Measurements from ENCODE around the gene HS6ST2.
A peak's percentile ranks its signal among the peaks of the same experiment; 100 is the strongest.

DNA sequence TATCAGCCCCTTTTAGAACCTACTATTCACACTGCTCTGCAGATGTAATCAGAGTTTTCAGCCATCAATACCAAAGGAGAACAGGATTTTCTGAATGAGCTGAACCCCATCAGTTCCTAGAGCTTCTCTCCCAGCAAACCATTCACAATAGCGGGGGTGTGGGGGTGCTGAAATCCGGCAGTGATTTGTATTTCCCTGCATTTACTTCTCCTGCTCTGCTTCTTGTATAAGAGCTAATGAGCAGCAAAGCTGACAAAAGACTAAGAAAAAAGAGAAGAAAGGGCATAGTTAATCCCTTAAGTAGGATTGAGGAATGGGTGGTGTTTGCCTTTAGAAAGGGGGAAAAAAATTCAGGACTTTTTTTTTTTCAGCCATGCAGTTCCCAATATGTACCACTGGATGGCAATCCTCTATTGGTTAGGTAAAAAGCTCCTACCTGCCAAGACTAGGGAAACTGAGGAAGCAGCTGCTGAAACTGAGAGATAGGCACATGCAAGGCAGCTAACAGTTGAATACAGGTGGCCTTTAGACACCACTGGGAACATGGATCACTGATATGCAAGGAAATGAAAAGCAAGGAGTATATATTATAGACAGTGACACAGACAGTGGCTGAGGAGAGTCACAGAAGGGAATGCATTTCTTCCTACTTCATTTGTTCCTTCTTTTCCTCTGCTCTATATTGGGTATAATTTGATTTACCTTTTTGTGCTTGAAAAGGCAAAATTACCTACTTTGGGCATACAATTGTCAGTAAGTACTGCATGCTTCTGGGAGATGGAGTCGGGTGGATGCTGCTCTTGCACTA is 217.9 kb downstream of the HS6ST2 start:
- TF ChIP-seq ZNF274 (IDR thresholded peaks at IDR 0.05; ENCODE audit: insufficient read depth, insufficient read length) = no peak
- TF ChIP-seq, protein P1, sequence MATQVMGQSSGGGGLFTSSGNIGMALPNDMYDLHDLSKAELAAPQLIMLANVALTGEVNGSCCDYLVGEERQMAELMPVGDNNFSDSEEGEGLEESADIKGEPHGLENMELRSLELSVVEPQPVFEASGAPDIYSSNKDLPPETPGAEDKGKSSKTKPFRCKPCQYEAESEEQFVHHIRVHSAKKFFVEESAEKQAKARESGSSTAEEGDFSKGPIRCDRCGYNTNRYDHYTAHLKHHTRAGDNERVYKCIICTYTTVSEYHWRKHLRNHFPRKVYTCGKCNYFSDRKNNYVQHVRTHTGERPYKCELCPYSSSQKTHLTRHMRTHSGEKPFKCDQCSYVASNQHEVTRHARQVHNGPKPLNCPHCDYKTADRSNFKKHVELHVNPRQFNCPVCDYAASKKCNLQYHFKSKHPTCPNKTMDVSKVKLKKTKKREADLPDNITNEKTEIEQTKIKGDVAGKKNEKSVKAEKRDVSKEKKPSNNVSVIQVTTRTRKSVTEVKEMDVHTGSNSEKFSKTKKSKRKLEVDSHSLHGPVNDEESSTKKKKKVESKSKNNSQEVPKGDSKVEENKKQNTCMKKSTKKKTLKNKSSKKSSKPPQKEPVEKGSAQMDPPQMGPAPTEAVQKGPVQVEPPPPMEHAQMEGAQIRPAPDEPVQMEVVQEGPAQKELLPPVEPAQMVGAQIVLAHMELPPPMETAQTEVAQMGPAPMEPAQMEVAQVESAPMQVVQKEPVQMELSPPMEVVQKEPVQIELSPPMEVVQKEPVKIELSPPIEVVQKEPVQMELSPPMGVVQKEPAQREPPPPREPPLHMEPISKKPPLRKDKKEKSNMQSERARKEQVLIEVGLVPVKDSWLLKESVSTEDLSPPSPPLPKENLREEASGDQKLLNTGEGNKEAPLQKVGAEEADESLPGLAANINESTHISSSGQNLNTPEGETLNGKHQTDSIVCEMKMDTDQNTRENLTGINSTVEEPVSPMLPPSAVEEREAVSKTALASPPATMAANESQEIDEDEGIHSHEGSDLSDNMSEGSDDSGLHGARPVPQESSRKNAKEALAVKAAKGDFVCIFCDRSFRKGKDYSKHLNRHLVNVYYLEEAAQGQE (IDR thresholded peaks at IDR 0.05; ENCODE audit: low read depth, low read length) = no peak
- no peak for TF ChIP-seq KLF5 (IDR thresholded peaks at IDR 0.05; ENCODE audit: partially characterized antibody)
- TF ChIP-seq, protein P2, sequence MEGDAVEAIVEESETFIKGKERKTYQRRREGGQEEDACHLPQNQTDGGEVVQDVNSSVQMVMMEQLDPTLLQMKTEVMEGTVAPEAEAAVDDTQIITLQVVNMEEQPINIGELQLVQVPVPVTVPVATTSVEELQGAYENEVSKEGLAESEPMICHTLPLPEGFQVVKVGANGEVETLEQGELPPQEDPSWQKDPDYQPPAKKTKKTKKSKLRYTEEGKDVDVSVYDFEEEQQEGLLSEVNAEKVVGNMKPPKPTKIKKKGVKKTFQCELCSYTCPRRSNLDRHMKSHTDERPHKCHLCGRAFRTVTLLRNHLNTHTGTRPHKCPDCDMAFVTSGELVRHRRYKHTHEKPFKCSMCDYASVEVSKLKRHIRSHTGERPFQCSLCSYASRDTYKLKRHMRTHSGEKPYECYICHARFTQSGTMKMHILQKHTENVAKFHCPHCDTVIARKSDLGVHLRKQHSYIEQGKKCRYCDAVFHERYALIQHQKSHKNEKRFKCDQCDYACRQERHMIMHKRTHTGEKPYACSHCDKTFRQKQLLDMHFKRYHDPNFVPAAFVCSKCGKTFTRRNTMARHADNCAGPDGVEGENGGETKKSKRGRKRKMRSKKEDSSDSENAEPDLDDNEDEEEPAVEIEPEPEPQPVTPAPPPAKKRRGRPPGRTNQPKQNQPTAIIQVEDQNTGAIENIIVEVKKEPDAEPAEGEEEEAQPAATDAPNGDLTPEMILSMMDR (IDR thresholded peaks at IDR 0.05 in 2 of 3, conservative IDR thresholded peaks at IDR 0.05 in 1 of 3; ENCODE audit: control insufficient read depth in 2 of 3, extremely low read depth in 1 of 3, insufficient read depth in 1 of 3, low read depth in 3 of 3, low read length in 3 of 3) = peak; percentile 39 to 60 (median 53); a peak in 5 of 6 replicates
- peak; percentile 50; the same call in 1 of the 2 replicates for TF ChIP-seq SMC3 (IDR thresholded peaks at IDR 0.05; ENCODE audit: borderline replicate concordance, low read length)
- no peak for TF ChIP-seq SMAD1 (IDR thresholded peaks at IDR 0.05; ENCODE audit: low read depth, partially characterized antibody)
- TF ChIP-seq TCF3 (IDR thresholded peaks at IDR 0.05; ENCODE audit: borderline replicate concordance, insufficient read depth, low read depth, low read length) = no peak
- TF ChIP-seq, protein P3, sequence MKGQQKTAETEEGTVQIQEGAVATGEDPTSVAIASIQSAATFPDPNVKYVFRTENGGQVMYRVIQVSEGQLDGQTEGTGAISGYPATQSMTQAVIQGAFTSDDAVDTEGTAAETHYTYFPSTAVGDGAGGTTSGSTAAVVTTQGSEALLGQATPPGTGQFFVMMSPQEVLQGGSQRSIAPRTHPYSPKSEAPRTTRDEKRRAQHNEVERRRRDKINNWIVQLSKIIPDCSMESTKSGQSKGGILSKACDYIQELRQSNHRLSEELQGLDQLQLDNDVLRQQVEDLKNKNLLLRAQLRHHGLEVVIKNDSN (IDR thresholded peaks at IDR 0.05; ENCODE audit: borderline replicate concordance, extremely low read length, insufficient read depth, low read depth, low read length) = no peak
- TF ChIP-seq, protein P4, sequence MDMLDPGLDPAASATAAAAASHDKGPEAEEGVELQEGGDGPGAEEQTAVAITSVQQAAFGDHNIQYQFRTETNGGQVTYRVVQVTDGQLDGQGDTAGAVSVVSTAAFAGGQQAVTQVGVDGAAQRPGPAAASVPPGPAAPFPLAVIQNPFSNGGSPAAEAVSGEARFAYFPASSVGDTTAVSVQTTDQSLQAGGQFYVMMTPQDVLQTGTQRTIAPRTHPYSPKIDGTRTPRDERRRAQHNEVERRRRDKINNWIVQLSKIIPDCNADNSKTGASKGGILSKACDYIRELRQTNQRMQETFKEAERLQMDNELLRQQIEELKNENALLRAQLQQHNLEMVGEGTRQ (IDR thresholded peaks at IDR 0.05; ENCODE audit: borderline replicate concordance, low read depth, low read length) = no peak

Measured in GM12878 (cell line).